SK-N-SH treated with all-trans-retinoic acid at 6 μM for 48 hours (cell line): ENCODE results near the gene PVALEF.

Source experiments
- ARNTL ChIP-seq: fragments of 450-650 bp; formaldehyde crosslinking; IDR thresholded peaks from 2 replicates; pipeline ENCODE4 v1.5.0; 2020; ENCODE audit warnings: low read depth, mild to moderate bottlenecking, moderate library complexity, borderline replicate concordance
- GLIS3 ChIP-seq: fragments of 250-450 bp; sonication (Bioruptor Pico); IDR thresholded peaks from 2 replicates; pipeline ENCODE4 v1.5.0; 2020; ENCODE audit warnings: mild to moderate bottlenecking, moderate library complexity
- ISL1 ChIP-seq: fragments of 250-450 bp; sonication (Bioruptor Pico); IDR thresholded peaks from 2 replicates; pipeline ENCODE4 v2.1.2; 2022; ENCODE audit warnings: mild to moderate bottlenecking, moderate library complexity
- PPARA ChIP-seq: fragments of 250-450 bp; sonication (Bioruptor Pico); IDR thresholded peaks from 2 replicates; pipeline ENCODE4 v1.5.0; 2020; ENCODE audit warnings: mild to moderate bottlenecking, borderline replicate concordance
- TCF4 ChIP-seq: fragments of 250-450 bp; sonication (Bioruptor Pico); IDR thresholded peaks from 2 replicates; pipeline ENCODE4 v1.8.0; 2021; ENCODE audit warnings: mild to moderate bottlenecking, moderate library complexity, borderline replicate concordance
- ZC3H10 ChIP-seq: fragments of 250-450 bp; sonication (Bioruptor Pico); IDR thresholded peaks from 2 replicates; pipeline ENCODE4 v1.5.1; 2021; ENCODE audit warnings: mild to moderate bottlenecking, moderate library complexity
- ZNF70 ChIP-seq: fragments of 450-650 bp; formaldehyde crosslinking; IDR thresholded peaks from 2 replicates; pipeline ENCODE4 v1.5.0; 2020; ENCODE audit warnings: mild to moderate bottlenecking, moderate library complexity
- TF ChIP-seq, protein P1 (sequence below): fragments of 250-450 bp; sonication (Bioruptor Pico); IDR thresholded peaks from 2 replicates; pipeline ENCODE4 v1.5.1; 2020; ENCODE audit warnings: low read depth, mild to moderate bottlenecking, moderate library complexity
- TF ChIP-seq, protein P2 (sequence below): fragments of 250-450 bp; sonication (Bioruptor Pico); IDR thresholded peaks from 2 replicates; pipeline ENCODE4 v1.8.0; 2021; ENCODE audit warnings: low read depth, mild to moderate bottlenecking, moderate library complexity, borderline replicate concordance
- TF ChIP-seq, protein P3 (sequence below): fragments of 250-450 bp; sonication (Bioruptor Pico); IDR thresholded peaks from 2 replicates; pipeline ENCODE4 v1.8.0; 2020; ENCODE audit warnings: mild to moderate bottlenecking, moderate library complexity, borderline replicate concordance

DNA sequence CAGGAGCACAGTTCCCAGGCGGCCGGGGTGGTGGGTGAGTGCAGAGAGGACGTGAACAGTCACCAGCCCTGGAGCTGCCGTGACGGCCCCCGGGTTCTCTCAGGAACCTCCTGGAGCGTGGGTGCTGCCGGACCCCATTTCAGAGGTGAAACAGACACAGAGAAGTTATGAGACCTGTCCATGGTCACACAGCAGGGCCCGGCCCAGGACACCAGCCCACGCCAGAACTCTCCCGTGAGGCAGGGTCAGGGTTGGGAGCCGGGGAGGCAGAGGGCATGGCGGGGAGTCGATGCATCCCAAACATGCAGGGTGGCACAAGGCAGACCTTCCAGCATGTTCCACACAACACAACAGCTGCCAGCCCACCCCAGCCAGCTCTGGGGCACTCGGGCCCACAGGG lies 3.8 kb upstream of the PVALEF start:
- TF ChIP-seq GLIS3 (no peak), ZNF70 (no peak), TCF4 (no peak), ARNTL (CRISPR knock-in tag) (no peak), PPARA (CRISPR knock-in tag) (no peak), ZC3H10 (CRISPR knock-in tag) (no peak), ISL1 (CRISPR knock-in tag) (no peak)
- TF ChIP-seq, protein P1, sequence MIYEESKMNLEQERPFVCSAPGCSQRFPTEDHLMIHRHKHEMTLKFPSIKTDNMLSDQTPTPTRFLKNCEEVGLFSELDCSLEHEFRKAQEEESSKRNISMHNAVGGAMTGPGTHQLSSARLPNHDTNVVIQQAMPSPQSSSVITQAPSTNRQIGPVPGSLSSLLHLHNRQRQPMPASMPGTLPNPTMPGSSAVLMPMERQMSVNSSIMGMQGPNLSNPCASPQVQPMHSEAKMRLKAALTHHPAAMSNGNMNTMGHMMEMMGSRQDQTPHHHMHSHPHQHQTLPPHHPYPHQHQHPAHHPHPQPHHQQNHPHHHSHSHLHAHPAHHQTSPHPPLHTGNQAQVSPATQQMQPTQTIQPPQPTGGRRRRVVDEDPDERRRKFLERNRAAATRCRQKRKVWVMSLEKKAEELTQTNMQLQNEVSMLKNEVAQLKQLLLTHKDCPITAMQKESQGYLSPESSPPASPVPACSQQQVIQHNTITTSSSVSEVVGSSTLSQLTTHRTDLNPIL = no peak
- TF ChIP-seq, protein P2, sequence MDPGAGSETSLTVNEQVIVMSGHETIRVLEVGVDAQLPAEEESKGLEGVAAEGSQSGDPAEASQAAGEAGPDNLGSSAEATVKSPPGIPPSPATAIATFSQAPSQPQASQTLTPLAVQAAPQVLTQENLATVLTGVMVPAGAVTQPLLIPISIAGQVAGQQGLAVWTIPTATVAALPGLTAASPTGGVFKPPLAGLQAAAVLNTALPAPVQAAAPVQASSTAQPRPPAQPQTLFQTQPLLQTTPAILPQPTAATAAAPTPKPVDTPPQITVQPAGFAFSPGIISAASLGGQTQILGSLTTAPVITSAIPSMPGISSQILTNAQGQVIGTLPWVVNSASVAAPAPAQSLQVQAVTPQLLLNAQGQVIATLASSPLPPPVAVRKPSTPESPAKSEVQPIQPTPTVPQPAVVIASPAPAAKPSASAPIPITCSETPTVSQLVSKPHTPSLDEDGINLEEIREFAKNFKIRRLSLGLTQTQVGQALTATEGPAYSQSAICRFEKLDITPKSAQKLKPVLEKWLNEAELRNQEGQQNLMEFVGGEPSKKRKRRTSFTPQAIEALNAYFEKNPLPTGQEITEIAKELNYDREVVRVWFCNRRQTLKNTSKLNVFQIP (CRISPR knock-in tag) = no peak
- TF ChIP-seq, protein P3, sequence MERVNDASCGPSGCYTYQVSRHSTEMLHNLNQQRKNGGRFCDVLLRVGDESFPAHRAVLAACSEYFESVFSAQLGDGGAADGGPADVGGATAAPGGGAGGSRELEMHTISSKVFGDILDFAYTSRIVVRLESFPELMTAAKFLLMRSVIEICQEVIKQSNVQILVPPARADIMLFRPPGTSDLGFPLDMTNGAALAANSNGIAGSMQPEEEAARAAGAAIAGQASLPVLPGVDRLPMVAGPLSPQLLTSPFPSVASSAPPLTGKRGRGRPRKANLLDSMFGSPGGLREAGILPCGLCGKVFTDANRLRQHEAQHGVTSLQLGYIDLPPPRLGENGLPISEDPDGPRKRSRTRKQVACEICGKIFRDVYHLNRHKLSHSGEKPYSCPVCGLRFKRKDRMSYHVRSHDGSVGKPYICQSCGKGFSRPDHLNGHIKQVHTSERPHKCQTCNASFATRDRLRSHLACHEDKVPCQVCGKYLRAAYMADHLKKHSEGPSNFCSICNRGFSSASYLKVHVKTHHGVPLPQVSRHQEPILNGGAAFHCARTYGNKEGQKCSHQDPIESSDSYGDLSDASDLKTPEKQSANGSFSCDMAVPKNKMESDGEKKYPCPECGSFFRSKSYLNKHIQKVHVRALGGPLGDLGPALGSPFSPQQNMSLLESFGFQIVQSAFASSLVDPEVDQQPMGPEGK (CRISPR knock-in tag) = no peak
